Left lung (tissue), 10 donors: Measurements from ENCODE around the gene BCL6B. TPM values are rescaled to one million over a fixed set of nuclear protein-coding genes. Genes with fewer than 3 reads are reported as not detected.

Experiments used
- ATAC-seq: fragments of 200-7000 bp; cut with Tn5 transposase; one replicate; pipeline ENCODE4 v1.9.1; 2020; ENCODE audit warnings: moderate library complexity
- DNase-seq, 4 donors: peaks; one replicate each; pipeline ENCODE4 v3.0.0-alpha.2; 2013 to 2020
- H3K27ac ChIP-seq, 2 donors: fragments of 200-600 bp; sonication (generic) in 1 of 2; one replicate each; pipeline versions ENCODE4 v1.5.0 to v1.8.0; 2020 to 2021
- H3K27me3 ChIP-seq, 2 donors: fragments of 200-600 bp; sonication (generic) in 1 of 2; one replicate each; pipeline versions ENCODE4 v1.5.0 to v1.8.0; 2020 to 2021
- H3K36me3 ChIP-seq, 2 donors: fragments of 200-600 bp; sonication (generic) in 1 of 2; one replicate each; pipeline versions ENCODE4 v1.5.0 to v1.8.0; 2020 to 2021
- H3K4me1 ChIP-seq, 2 donors: fragments of 200-600 bp; one replicate each; pipeline ENCODE4 v1.8.0; 2021
- H3K4me3 ChIP-seq, 2 donors: fragments of 200-600 bp; sonication (generic) in 1 of 2; one replicate each; pipeline versions ENCODE4 v1.5.0 to v1.8.0; 2020 to 2021; ENCODE audit warnings: mild to moderate bottlenecking in 1 of 2
- H3K9me3 ChIP-seq, 2 donors: fragments of 200-600 bp; sonication (generic) in 1 of 2; one replicate each; pipeline versions ENCODE4 v1.5.0 to v1.8.0; 2020 to 2021
- CTCF ChIP-seq, 2 donors: fragments of 200-600 bp; sonication (generic) in 1 of 2; IDR thresholded peaks; one replicate each; pipeline versions ENCODE4 v1.5.0 to v1.8.0; 2021; ENCODE audit warnings: antibody characterized with exemption in 2 of 2
- intact Hi-C, 2 donors: fragments of 100-400 bp; cut with DNase I; formaldehyde crosslinking; loops; one replicate each; pipeline versions ENCODE4 v1.11.2 to v1.14.2; 2022
- polyA plus RNA-seq, 6 donors: library from polyadenylated mRNA; unstranded; fragments of 120-200 nt; gene quantifications; one replicate each; pipeline ENCODE4 v1.2.1, GENCODE V29; 2013; ENCODE audit not compliant: insufficient read length in 6 of 6
- total RNA-seq, 2 donors: library from RNA; stranded (reverse); fragmentation: NEBNext Ultra II Directional; extraction: Animal tissue kit (Norgen Biotek cat#: 25700); gene quantifications; one replicate each; pipeline ENCODE4 v1.2.1, GENCODE V29; 2021
- donor health status: DM: no; HTN: yes; CAD: no.
- donor health status: DM: no; HTN: no; CAD: no.

The BCL6B gene
- total and polyA plus RNA-seq, 8 donors, result 13.3 to 45.9 (median 35.9) TPM

- no peak for TF ChIP-seq CTCF (IDR thresholded peaks at IDR 0.05)
- DNase-seq (no peak), ATAC-seq (no peak)
- Histone ChIP-seq H3K4me1 (peaks cover 6 to 48% of the 10 kb centered on the region in 2 donors), H3K27ac (no peak overlapping the region), H3K9me3 (no peaks in the 10 kb centered on the region), H3K36me3 (no peaks in the 10 kb centered on the region), H3K27me3 (peaks cover 0 to 15% of the 10 kb centered on the region in 2 donors), H3K4me3 (no peak overlapping the region)
- intact Hi-C loops, result no loop called here
Observed at GRCh38 chr17:7026471-7027115, 3.7 kb downstream of the BCL6B start.

DNA sequence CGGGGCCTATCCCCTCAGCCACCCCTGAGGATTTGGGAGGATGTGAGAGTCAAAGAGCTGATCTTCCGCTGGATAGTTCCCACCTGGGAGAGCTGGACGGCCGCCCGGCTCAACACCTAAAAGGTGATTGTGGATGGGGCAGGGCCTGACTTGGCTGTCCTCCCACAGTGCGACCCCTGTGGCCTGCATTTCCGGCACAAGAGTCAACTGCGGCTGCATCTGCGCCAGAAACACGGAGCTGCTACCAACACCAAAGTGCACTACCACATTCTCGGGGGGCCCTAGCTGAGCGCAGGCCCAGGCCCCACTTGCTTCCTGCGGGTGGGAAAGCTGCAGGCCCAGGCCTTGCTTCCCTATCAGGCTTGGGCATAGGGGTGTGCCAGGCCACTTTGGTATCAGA lies 4.5 kb downstream of the BCL6B start:
- no peaks in the 10 kb centered on the region for H3K9me3 ChIP-seq
- H3K27me3 ChIP-seq, result peaks cover 0 to 12% of the 10 kb centered on the region in 2 donors
- intact Hi-C loops, result no loop called here
- peaks cover 4 to 41% of the 10 kb centered on the region in 2 donors for H3K4me1 ChIP-seq
- no peak for ATAC-seq
- H3K36me3 ChIP-seq, result no peaks in the 10 kb centered on the region
- no peak overlapping the region for H3K27ac ChIP-seq
- TF ChIP-seq CTCF (IDR thresholded peaks at IDR 0.05), result no peak
- DNase-seq, result no peak
- peak overlapping the region in 1 of 2 donors; percentile 1 for H3K4me3 ChIP-seq

DNA sequence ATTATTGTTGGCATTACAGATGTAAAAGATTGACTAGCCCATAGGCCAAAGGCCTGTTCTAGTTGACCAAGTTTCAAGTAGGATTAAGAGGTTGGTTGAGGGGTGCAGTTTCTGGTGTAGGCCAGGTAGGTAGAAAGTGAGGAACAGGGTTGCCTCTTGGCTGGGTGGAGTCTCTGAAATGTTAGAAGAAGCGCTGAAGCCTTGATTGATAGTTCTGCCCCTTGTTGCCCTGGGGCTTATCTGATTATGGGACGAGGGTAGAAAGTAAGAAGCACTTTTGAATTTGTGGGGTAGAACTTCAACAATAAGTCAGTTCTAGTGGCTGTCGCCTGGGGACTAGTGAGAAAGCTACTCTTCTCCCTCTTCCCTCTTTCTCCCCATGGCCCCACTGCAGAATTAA lies 6.2 kb downstream of the BCL6B start:
- Histone ChIP-seq H3K4me1 (peaks cover 0 to 32% of the 10 kb centered on the region in 2 donors), H3K9me3 (no peaks in the 10 kb centered on the region), H3K36me3 (no peaks in the 10 kb centered on the region), H3K4me3 (no peak overlapping the region), H3K27ac (peak overlapping the region; percentile 43 to 56), H3K27me3 (no peaks in the 10 kb centered on the region)
- intact Hi-C loops, result no loop called here
- no peak for TF ChIP-seq CTCF (IDR thresholded peaks at IDR 0.05)
- no peak for DNase-seq
- no peak for ATAC-seq

DNA sequence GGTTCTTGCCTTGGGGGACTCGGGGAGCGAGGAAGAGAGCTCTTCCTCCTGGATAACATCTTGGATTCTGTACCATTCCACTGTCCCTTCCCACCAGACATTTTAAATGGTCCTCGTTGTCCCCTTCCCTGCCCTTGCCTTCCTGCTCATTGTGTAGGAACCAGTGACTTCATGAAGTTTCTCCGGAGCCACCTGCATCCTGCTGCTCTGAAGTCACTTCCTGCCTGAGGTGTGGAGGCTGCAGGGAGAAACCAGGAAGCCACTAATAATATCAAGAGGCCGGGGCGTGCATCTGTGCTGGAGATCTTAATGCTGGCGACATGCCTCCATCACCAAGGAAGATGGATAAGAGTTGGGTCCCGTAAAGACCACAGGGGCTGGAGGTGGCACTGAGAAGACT lies 6.8 kb downstream of the BCL6B start:
- Histone ChIP-seq H3K9me3 (no peaks in the 10 kb centered on the region), H3K4me3 (no peak overlapping the region), H3K27ac (peak overlapping the region; percentile 43 to 56), H3K36me3 (no peaks in the 10 kb centered on the region), H3K4me1 (peaks cover 0 to 37% of the 10 kb centered on the region in 2 donors), H3K27me3 (no peaks in the 10 kb centered on the region)
- DNase-seq, result peak in 2 of 4 donors; percentile 34 to 40
- intact Hi-C loops, result no loop called here
- TF ChIP-seq CTCF (IDR thresholded peaks at IDR 0.05), result no peak
- ATAC-seq, result peak; percentile 30

- Histone ChIP-seq H3K9me3 (no peaks in the 10 kb centered on the region), H3K4me3 (peak overlapping the region; percentile 58 to 75), H3K4me1 (peaks cover 5 to 55% of the 10 kb centered on the region in 2 donors), H3K27ac (peak overlapping the region; percentile 85 to 86), H3K27me3 (no peaks in the 10 kb centered on the region), H3K36me3 (no peaks in the 10 kb centered on the region)
- ATAC-seq (peak; percentile 6), DNase-seq (no peak)
- TF ChIP-seq CTCF (IDR thresholded peaks at IDR 0.05), result no peak
- intact Hi-C loops, result no loop called here
Observed at GRCh38 chr17:7034955-7035590, 12.2 kb downstream of the BCL6B start.
